HG02588 (cell line): ENCODE results near the gene TPO.
"Not testable (repeated sequence)": the region's sequence is repeated elsewhere in the genome, so short reads cannot be mapped to it uniquely, and the experiment has no call there.

Experiments
- ATAC-seq: cut with Tn5 transposase; IDR thresholded peaks from one replicate; pipeline ENCODE4 v1.9.1; 2021; ENCODE audit warnings: mild to moderate bottlenecking, moderate library complexity; ENCODE audit not compliant: unreplicated experiment

The TPO gene

DNA sequence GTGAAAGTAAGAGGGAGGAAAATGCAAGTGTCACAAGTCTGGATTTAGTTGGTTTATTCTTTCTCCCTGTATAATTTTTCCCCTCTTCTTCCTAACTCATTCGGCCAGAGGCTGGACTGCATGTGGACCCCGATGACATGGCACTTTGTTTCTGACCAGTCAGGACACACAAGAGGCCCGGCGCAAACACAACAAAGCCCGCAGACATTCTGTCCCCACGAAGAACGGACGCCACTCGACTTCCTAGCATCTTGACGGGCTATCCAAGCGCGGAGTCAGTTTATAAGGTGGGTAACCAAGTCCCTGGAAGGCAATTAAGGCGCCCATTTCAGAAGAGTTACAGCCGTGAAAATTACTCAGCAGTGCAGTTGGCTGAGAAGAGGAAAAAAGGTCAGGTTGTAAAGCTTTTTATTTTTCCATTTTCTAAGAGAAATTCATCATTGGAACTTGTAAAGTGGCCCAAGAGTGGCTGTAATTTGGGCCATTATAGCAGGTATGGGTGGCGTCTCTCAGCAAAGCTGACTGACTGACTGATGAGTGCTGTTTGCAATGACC is at the start of gene TPO:
Gene TPO (plus strand): TSS at position 308 of the 555 bp plus-strand sequence. CDS start 946 bp downstream, outside the sequence.
- no peak for ATAC-seq

- ATAC-seq = no peak
These were observed 46.6 kb upstream of the TPO start for GRCh38 chr2:1366546-1367134.

DNA sequence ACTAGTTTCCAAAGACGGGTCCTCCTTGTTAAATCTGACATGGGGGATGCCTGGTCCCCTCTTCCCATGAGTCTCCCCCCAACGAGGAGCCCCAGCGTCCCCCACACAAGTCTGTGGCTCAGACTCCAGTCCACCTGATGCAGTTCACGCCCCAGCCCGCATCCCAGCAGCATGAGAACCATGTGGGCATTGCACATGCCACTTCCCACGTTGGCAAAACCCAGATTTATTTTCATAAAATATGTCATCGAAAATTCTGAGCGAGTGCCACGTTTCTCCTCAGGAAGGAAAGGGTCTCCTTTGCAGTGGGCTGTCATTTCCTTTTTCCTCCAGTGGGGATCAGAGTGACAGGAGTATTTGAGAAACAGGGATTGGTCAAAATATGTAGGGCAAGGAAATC is 45.7 kb upstream of the TPO start:
- ATAC-seq = no peak

DNA sequence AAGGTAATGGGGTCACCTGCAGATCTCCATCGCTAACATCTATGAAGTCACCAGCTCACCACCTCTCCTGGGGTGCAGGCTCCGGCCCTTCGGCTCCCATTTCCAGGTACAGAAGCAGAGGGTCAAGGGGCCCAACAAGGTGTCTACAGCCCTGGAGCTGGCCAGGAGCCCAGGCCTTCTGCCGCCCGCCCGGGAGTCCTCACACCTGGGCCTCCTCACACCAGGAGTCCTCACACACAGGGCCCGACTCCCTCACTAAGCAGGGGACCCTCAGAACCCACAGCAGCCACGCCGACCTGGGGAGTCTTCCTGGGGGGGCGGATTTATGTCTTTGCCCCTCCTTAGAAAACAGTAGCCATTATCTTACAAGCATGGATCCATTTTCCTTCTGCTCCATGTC is 43.4 kb upstream of the TPO start:
- no peak for ATAC-seq

DNA sequence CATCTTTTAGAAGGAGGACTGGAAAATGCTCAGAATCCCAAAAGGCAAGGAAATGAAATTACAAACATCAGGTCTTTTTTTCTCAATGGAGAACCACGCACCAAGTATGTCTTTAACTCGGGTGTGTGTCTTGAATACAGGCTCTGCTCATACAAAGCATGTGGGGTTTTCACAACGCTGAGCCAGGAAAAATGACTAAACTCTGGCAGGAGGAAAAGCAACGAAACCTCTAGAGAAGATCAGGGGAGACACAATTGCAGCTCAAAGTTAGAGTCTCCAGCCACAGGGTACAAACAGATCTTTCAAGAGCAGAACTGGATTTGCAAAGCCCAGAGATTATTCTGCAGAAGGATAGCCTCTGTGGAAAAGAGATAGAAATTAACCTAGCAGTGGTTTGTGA is 42.8 kb upstream of the TPO start:
- no peak for ATAC-seq

DNA sequence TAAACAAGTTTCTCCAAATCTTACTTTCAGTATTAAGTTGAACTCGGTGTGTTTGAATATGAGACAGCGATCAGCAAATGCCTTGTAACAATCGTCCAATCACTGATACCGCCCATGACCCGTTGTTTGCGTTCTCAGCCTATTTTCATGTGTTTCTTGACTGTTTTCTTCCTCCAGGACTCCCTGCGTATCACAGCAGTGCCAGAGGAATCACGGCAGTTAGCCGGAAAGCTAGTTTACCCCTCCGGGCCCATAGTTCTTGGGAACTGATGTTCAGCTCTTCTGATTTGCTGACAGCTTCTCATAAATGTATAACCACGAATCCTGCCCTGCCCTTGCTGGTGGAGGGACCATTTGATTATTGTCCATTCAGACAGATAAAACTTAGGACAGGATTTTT is 42.2 kb upstream of the TPO start:
- no peak for ATAC-seq

GRCh38 chr2:1373830-1374229 is 39.4 kb upstream of the TPO start:
- no peak for ATAC-seq

DNA sequence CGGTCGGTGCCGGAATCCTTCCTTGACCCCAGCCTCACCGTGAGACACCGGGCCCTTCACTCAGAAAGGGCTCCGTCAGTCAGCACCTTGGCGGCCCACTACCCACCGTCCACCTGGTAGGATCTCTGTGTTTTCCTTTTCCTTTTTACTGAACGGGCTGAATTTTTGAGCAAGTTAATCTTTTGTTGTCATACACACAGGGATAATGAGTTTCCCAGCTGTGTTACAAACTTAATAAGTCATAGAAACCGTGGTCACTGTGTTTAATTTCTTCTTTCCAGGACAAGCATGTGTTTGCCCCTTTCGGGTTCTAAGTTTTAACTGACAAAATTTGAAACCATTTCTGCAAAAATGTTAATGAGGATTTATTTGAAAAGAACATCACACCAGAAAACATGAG is 39.0 kb upstream of the TPO start:
- no peak for ATAC-seq

DNA sequence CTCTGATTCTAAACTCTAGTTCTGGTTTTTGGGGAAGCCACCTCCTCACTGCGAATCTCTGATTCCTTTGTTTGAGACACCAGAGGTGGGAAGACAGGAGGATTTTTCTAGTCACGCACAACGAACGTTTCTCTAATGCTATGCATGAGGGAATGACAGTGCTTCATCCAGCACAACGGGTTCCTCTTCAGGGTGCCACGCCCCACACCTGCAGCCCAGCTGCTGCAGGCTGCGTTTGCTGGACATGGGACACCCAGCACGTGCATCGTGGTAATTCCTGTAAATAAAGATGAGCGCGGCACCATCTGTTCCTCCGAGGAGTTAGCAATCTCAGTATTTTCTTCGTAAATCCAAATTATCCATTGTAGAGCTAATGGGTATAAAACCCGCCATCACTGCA is 37.5 kb upstream of the TPO start:
- no peak for ATAC-seq

DNA sequence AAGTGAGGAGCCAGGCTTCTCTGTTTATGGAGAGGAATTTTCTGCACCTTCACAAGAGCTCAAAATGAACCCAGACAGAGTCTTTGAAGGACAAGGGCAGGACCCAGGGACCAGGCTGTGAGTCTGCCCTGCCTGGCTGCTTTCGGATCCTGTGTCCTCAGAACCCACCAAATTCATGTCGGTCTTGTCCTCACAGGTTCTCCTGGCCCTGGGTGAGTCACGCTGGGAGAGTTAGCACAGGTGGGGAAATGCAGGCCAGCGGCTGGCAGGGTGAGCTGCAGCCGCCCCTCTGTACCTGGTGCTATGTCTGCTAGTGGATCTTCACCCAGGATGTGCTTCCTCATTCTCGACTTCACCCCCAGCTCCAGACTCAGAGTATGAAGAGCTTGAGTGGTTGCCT is 35.8 kb upstream of the TPO start:
- ATAC-seq = no peak

DNA sequence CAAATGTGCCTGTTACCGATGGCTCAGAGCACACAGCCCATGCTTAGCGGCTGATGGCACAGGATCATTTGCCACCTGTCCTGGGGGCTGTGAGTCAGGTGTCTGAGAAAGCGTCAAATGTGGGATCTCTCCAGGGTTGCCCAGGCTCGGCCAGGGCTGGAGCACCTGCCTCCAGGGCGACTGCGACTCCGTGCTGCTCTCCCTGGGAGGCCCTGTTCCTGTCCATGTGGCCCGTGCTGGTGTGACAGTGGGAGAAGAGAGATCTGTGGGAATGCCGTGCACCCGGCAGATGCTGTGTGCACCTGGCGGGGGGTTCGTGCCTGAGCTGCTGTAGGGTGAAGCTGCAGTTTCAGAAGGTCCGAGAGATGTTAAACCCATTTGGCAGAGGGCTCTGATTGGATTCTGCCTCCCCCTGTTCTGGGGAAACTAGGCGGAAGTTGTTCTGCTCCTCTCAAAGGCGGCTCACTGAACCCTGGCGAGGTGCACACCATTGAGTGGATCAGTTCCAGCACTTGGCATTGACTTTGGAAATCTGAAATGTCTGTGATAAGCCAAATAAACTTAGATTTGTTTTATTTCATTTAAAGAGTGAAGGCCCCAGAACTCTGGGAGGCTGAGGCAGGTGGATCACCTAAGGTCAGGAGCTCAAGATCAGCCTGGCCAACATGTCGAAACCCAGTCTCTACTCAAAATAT is 34.7 kb upstream of the TPO start:
- ATAC-seq = no peak

- no peak for ATAC-seq
These were observed 31.6 kb upstream of the TPO start for GRCh38 chr2:1381644-1382043.

GRCh38 chr2:1387954-1388725 is 25.1 kb upstream of the TPO start:
- not testable (repeated sequence) for ATAC-seq

- not testable (repeated sequence) for ATAC-seq
These were observed 23.1 kb upstream of the TPO start for GRCh38 chr2:1390118-1390517.

- no peak for ATAC-seq
These were observed 19.9 kb upstream of the TPO start for GRCh38 chr2:1393321-1393720.

DNA sequence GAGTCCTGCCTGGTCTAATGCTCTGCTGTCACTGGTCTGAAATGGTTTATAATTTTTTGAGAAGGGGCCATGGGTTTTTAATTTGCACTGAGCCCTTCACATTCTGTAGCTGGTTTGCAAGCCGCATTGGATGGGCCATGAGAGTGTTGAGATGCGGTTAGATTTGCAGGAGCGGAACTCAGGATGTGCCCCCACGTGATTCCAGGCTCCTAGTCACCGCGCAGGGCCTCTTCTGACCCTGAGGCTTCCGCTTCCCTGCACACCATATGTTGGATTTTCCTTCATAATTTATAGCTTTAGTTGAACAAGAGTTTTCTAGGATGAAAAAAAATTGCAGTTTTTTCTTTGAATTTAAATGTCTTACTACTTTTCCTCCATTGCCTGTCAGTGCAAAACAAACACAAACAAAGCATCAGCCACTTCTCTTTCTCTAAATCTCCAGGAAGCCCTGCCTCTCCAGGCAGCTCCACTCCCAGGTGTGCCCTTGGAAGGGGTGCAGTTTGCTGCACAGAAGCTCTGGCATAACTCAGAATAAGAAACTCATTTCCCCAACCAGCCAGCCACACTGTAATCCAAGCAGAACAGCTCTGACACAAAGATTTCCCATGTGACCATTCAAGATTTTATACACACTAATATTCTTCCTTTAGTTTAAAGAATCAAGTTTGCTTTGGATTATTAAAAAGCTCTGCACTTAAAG is 18.4 kb upstream of the TPO start:
- ATAC-seq = no peak

- ATAC-seq = no peak
These were observed 15.9 kb upstream of the TPO start for GRCh38 chr2:1397350-1397749.

- no peak for ATAC-seq
These were observed 15.1 kb upstream of the TPO start for GRCh38 chr2:1398191-1398590.

DNA sequence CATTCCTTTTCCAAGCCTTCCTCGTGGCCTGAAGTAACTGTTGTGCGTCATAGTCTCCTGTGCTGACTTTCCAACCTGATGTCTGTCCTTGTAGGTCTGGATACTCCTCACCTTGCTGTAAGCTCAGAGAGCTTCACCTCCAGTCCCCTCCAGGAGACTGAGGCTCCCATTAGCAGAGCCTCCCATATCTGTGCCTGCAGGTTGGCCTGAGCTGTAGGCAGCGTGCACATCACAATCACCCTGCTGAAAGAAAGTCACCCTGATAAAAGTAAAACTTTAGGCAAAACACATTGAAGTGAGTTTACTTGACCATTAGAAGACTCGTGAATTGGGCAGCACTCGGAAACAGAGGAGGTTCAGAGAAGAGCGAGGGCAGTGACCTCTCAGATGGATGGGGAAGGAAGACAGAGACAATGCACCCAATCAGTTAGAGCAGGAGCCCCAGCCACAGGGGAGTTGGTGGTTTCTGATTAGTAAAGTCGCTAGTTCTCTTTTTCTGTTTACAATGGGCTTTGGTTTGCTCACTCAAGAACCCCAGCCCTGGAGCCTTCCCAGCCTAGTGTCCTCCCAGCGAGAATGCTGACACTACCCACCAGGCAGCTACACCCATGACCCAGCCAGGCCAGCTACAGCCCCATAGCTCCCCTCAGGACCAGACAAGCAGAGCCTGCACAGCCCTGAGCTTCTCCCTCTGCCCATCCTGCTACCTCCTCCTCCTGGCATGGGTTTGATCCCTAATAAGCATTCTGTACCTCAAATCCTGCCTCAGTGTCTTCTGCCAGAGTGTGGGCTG is 12.1 kb upstream of the TPO start:
- ATAC-seq = no peak

DNA sequence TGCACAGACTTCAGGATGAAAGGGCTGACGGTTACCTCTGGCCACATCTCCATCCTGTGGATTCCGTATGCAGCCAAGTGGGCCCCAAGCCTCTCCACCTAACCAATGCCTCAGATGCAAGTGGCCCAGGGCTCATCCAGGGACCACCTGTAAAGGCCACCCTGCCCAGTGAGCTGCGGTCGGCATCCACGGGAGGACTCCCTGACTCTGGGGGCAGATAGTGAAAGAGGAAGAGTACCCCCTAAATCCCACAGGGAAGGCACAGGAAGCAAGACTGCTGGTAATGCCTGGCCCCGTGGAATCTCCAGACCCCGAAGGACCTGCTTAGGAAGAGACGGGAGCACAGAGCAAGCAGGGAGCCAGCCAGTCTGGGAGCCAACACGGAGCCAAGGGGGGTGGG is 11.2 kb upstream of the TPO start:
- no peak for ATAC-seq
